ENCODE results near the gene HACD2.
A peak's percentile ranks its signal among the peaks of the same experiment; 100 is the strongest.
"Not testable (repeated sequence)": the region's sequence is repeated elsewhere in the genome, so short reads cannot be mapped to it uniquely, and the experiment has no call there.

HACD2 gene

GRCh38 chr3:123584988-123585937 lies at the start of gene HACD2:
HACD2 (minus strand) TSS chr3:123585053; CDS start chr3:123585027, 26 bp downstream.
- peak; percentile 99 for DNase-seq

- peak; percentile 24 to 49 for DNase-seq
Observed at GRCh38 chr3:123634149-123635051, 49.5 kb upstream of the HACD2 start.

- DNase-seq = no peak
Observed at GRCh38 chr3:123633530-123633929, 48.7 kb upstream of the HACD2 start.

- DNase-seq = no peak
Observed at GRCh38 chr3:123632161-123632655, 47.4 kb upstream of the HACD2 start.

- DNase-seq = no peak
Observed at GRCh38 chr3:123629747-123630047, 44.8 kb upstream of the HACD2 start.

GRCh38 chr3:123628996-123629746 lies 44.3 kb upstream of the HACD2 start:
- no peak for DNase-seq

- peak; percentile 42 to 48 for DNase-seq
Observed at GRCh38 chr3:123627673-123628670, 43.1 kb upstream of the HACD2 start.

GRCh38 chr3:123626881-123627280 lies 42.0 kb upstream of the HACD2 start:
- DNase-seq = no peak

GRCh38 chr3:123624302-123624701 lies 39.4 kb upstream of the HACD2 start:
- no peak for DNase-seq

- no peak for DNase-seq
Observed at GRCh38 chr3:123623346-123623880, 38.6 kb upstream of the HACD2 start.

- no peak for DNase-seq
Observed at GRCh38 chr3:123622766-123623165, 37.9 kb upstream of the HACD2 start.

GRCh38 chr3:123621850-123622189 lies 37.0 kb upstream of the HACD2 start:
- no peak for DNase-seq

GRCh38 chr3:123621186-123621849 lies 36.5 kb upstream of the HACD2 start:
- DNase-seq = no peak

- DNase-seq = no peak
Observed at GRCh38 chr3:123620343-123620742, 35.5 kb upstream of the HACD2 start.

- DNase-seq = peak; percentile 4 to 49
Observed at GRCh38 chr3:123618768-123619484, 34.1 kb upstream of the HACD2 start.

GRCh38 chr3:123618076-123618708 lies 33.3 kb upstream of the HACD2 start:
- no peak for DNase-seq

- DNase-seq = no peak
Observed at GRCh38 chr3:123616593-123616992, 31.7 kb upstream of the HACD2 start.

GRCh38 chr3:123613543-123613942 lies 28.7 kb upstream of the HACD2 start:
- DNase-seq = no peak

GRCh38 chr3:123611674-123612073 lies 26.8 kb upstream of the HACD2 start:
- DNase-seq = not testable (repeated sequence)

- no peak for DNase-seq
Observed at GRCh38 chr3:123611082-123611481, 26.2 kb upstream of the HACD2 start.
